CD14-positive monocyte (primary cell): ENCODE results near the gene SEZ6L. TPM values are rescaled to one million over a fixed set of nuclear protein-coding genes. Genes with fewer than 3 reads are reported as not detected.

ENCODE experiments used
- DNase-seq, 3 donors: peaks; one replicate each; pipeline ENCODE4 v3.0.0-alpha.2; 2011 to 2022
- H2AFZ ChIP-seq: 2 replicates; pipeline ENCODE4 v1.6.0; 2012; ENCODE audit warnings: mild to moderate bottlenecking, low read depth, low read length, inconsistent platforms; ENCODE audit not compliant: insufficient read depth, poor library complexity, severe bottlenecking
- H3K27ac ChIP-seq, 2 donors: 1 replicate in 1 of 2; 2 replicates in 1 of 2; pipeline ENCODE4 v1.5.1; 2012 to 2013; ENCODE audit warnings: low read length in 2 of 2, control low read depth in 1 of 2, inconsistent platforms in 1 of 2, low read depth in 1 of 2, mild to moderate bottlenecking in 1 of 2
- H3K27me3 ChIP-seq, 2 donors: one replicate each; pipeline versions ENCODE4 v1.6.0 to v1.6.1; 2011 to 2013; ENCODE audit warnings: low read length in 2 of 2; ENCODE audit not compliant: control insufficient read depth in 2 of 2, insufficient read depth in 2 of 2
- H3K36me3 ChIP-seq, 2 donors: replicated peaks in 1 of 2; 1 replicate in 1 of 2; 2 replicates in 1 of 2; pipeline versions ENCODE4 v1.5.1 to v1.6.1; 2012 to 2013; ENCODE audit warnings: low read length in 2 of 2, control low read depth in 1 of 2, inconsistent platforms in 1 of 2, mild to moderate bottlenecking in 1 of 2; ENCODE audit not compliant: insufficient read depth in 2 of 2, control insufficient read depth in 1 of 2
- H3K4me1 ChIP-seq, 2 donors: 1 replicate in 1 of 2; 2 replicates in 1 of 2; pipeline versions ENCODE4 v1.5.1 to v1.6.1; 2012 to 2013; ENCODE audit warnings: low read length in 2 of 2, control low read depth in 1 of 2, inconsistent platforms in 1 of 2, mild to moderate bottlenecking in 1 of 2, moderate library complexity in 1 of 2; ENCODE audit not compliant: insufficient read depth in 2 of 2, control insufficient read depth in 1 of 2
- H3K4me2 ChIP-seq: replicated peaks from 2 replicates; pipeline ENCODE3; 2012; ENCODE audit warnings: low read length, moderate library complexity, mild to moderate bottlenecking; ENCODE audit not compliant: poor library complexity, severe bottlenecking; ENCODE audit errors: extremely low read depth
- H3K4me3 ChIP-seq, 3 experiments: fragments of 200-600 bp in 1 of 3; sonication (generic) in 1 of 3; replicated peaks in 1 of 3; 1 replicate in 2 of 3; 2 replicates in 1 of 3; pipeline ENCODE4 v1.5.1; 2011 to 2013; ENCODE audit warnings: low read length in 3 of 3, mild to moderate bottlenecking in 3 of 3, control low read depth in 2 of 3, low read depth in 2 of 3, inconsistent platforms in 1 of 3, moderate library complexity in 1 of 3
- H3K79me2 ChIP-seq: 2 replicates; pipeline ENCODE4 v1.6.0; 2012; ENCODE audit warnings: mild to moderate bottlenecking, control low read depth, inconsistent platforms, low read length, moderate library complexity; ENCODE audit not compliant: insufficient read depth
- H3K9ac ChIP-seq: 2 replicates; pipeline ENCODE4 v1.6.0; 2017; ENCODE audit warnings: low read length, mild to moderate bottlenecking; ENCODE audit not compliant: insufficient read depth, poor library complexity, severe bottlenecking
- H3K9me3 ChIP-seq, 2 donors: replicated peaks in 1 of 2; 1 replicate in 1 of 2; 2 replicates in 1 of 2; pipeline versions ENCODE4 v1.5.1 to v1.6.1; 2012 to 2013; ENCODE audit warnings: low read length in 2 of 2, control low read depth in 1 of 2; ENCODE audit not compliant: control insufficient read depth in 1 of 2, insufficient read depth in 1 of 2
- H4K20me1 ChIP-seq: 2 replicates; pipeline ENCODE4 v1.6.0; 2012; ENCODE audit warnings: mild to moderate bottlenecking, low read length, control low read depth, moderate library complexity; ENCODE audit not compliant: insufficient read depth
- H3K27ac Mint-ChIP-seq, 7 donors: one replicate each; pipeline ENCODE4 v1.8.0; 2020; ENCODE audit warnings: mild to moderate bottlenecking in 7 of 7, mixed read lengths in 7 of 7, moderate library complexity in 6 of 7, inconsistent platforms in 2 of 7
- H3K27me3 Mint-ChIP-seq, 3 donors: one replicate each; pipeline ENCODE4 v1.8.0; 2021 to 2022; ENCODE audit warnings: low read depth in 3 of 3, mild to moderate bottlenecking in 3 of 3, mixed read lengths in 3 of 3, moderate library complexity in 3 of 3, inconsistent platforms in 1 of 3
- H3K36me3 Mint-ChIP-seq, 2 donors: one replicate each; pipeline ENCODE4 v1.8.0; 2020; ENCODE audit warnings: mixed read lengths in 2 of 2, inconsistent platforms in 1 of 2, mild to moderate bottlenecking in 1 of 2
- H3K4me1 Mint-ChIP-seq: one replicate; pipeline ENCODE4 v1.8.0; 2020; ENCODE audit warnings: mild to moderate bottlenecking, mixed read lengths
- H3K4me3 Mint-ChIP-seq, 2 donors: one replicate each; pipeline ENCODE4 v1.8.0; 2020; ENCODE audit warnings: mild to moderate bottlenecking in 2 of 2, mixed read lengths in 2 of 2, moderate library complexity in 1 of 2
- H3K9me3 Mint-ChIP-seq, 7 donors: one replicate each; pipeline ENCODE4 v1.8.0; 2020 to 2022; ENCODE audit warnings: mixed read lengths in 7 of 7, mild to moderate bottlenecking in 6 of 7, moderate library complexity in 6 of 7, inconsistent platforms in 2 of 7
- WGBS: methylation state at CpG from one replicate; pipeline ENCODE4 v1.1.5; 2013; ENCODE audit warnings: missing lambda C conversion rate; ENCODE audit not compliant: insufficient coverage; 5-methylcytosine and 5-hydroxymethylcytosine counted together
- intact Hi-C, 2 donors: fragments of 100-400 bp; cut with micrococcal nuclease; formaldehyde crosslinking; loops; one replicate each; pipeline versions ENCODE4 v1.15.0 to v1.15.1; 2023
- polyA plus RNA-seq, 3 donors: library from polyadenylated mRNA; depleted of rRNA in 1 of 3; unstranded in 2 of 3; stranded (reverse) in 1 of 3; fragments of 300-500 nt in 2 of 3; fragments of >200 nt in 1 of 3; fragmentation: Illumina TruSeq in 2 of 3; gene quantifications; 1 replicate in 2 of 3; 2 replicates in 1 of 3; pipeline ENCODE4 v1.2.3, GENCODE V29; 2012 to 2021
- TF ChIP-seq, protein P1 (sequence below): fragments of 200-600 bp; IDR thresholded peaks from one replicate; pipeline ENCODE4 v1.8.0; 2022; ENCODE audit warnings: antibody characterized with exemption, mild to moderate bottlenecking

The SEZ6L gene
- polyA plus RNA-seq, 3 donors = 0.43 to 2.8 (median 0.71) TPM

DNA sequence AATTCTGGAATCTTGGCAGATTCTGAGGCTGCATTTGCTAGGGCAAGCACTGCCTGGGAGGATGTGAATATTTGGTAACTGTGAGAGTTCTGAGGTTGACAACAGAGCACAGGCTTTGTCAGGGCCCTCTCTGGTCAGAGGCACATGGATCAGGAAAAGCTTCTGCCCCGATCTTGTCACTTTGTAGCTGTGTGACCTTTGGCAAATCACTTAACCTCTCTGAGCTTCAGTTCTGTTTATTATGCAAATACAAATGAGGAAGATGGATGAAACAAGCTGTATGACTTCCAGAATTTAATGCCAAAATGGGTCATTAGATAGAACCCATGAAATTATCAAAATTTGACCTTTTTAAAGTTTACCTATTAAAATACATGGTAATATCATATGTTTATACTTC, 94.9 kb downstream of the SEZ6L start:
- intact Hi-C loops = no loop called here
- no peak overlapping the region for H3K27ac Mint-ChIP-seq

GRCh38 chr22:26265281-26265680, 96.0 kb downstream of the SEZ6L start:
- Mint-ChIP-seq H3K9me3 (no peaks in the 10 kb centered on the region), H3K4me1 (no peaks in the 10 kb centered on the region), H3K27me3 (peaks cover 4 to 10% (median 4%) of the 10 kb centered on the region in 3 donors), H3K36me3 (no peaks in the 10 kb centered on the region), H3K27ac (no peak overlapping the region), H3K4me3 (no peak overlapping the region)
- Histone ChIP-seq H3K36me3 (no peaks in the 10 kb centered on the region), H2AFZ (no peak overlapping the region), H3K4me1 (no peaks in the 10 kb centered on the region), H3K27me3 (peaks cover 0 to 2% of the 10 kb centered on the region in 2 donors), H3K9ac (no peak overlapping the region), H4K20me1 (no peaks in the 10 kb centered on the region), H3K4me3 (no peak overlapping the region), H3K4me2 (no peak overlapping the region), H3K27ac (no peak overlapping the region), H3K79me2 (no peaks in the 10 kb centered on the region), H3K9me3 (no peaks in the 10 kb centered on the region)
- DNase-seq = no peak
- no CpG with 5 or more reads among the region's 7 CpGs for WGBS
- intact Hi-C loops = no loop called here
- TF ChIP-seq, protein P1, sequence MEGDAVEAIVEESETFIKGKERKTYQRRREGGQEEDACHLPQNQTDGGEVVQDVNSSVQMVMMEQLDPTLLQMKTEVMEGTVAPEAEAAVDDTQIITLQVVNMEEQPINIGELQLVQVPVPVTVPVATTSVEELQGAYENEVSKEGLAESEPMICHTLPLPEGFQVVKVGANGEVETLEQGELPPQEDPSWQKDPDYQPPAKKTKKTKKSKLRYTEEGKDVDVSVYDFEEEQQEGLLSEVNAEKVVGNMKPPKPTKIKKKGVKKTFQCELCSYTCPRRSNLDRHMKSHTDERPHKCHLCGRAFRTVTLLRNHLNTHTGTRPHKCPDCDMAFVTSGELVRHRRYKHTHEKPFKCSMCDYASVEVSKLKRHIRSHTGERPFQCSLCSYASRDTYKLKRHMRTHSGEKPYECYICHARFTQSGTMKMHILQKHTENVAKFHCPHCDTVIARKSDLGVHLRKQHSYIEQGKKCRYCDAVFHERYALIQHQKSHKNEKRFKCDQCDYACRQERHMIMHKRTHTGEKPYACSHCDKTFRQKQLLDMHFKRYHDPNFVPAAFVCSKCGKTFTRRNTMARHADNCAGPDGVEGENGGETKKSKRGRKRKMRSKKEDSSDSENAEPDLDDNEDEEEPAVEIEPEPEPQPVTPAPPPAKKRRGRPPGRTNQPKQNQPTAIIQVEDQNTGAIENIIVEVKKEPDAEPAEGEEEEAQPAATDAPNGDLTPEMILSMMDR = no peak

More for the DNA sequence above, 94.9 kb downstream of the SEZ6L start:
- H3K9me3 ChIP-seq = no peaks in the 10 kb centered on the region
- no peaks in the 10 kb centered on the region for H4K20me1 ChIP-seq
- Mint-ChIP-seq H3K36me3 (no peaks in the 10 kb centered on the region), H3K4me3 (no peak overlapping the region), H3K4me1 (no peaks in the 10 kb centered on the region), H3K27me3 (peaks cover 4 to 9% (median 4%) of the 10 kb centered on the region in 3 donors), H3K9me3 (no peaks in the 10 kb centered on the region)
- H3K27me3 ChIP-seq = peaks cover 0 to 2% of the 10 kb centered on the region in 2 donors
- no peak overlapping the region for H3K4me3 ChIP-seq
- no peaks in the 10 kb centered on the region for H3K4me1 ChIP-seq
- H2AFZ ChIP-seq = no peak overlapping the region
- DNase-seq = no peak
- H3K4me2 ChIP-seq = no peak overlapping the region
- no CpG with 5 or more reads among the region's 1 CpG for WGBS
- no peaks in the 10 kb centered on the region for H3K79me2 ChIP-seq
- H3K27ac ChIP-seq = no peak overlapping the region
- no peak overlapping the region for H3K9ac ChIP-seq
- H3K36me3 ChIP-seq = no peaks in the 10 kb centered on the region
- TF ChIP-seq, protein P1 = no peak
